ENCODE measurements around the gene ELOVL4. TPM values are rescaled to one million over a fixed set of nuclear protein-coding genes. Genes with fewer than 3 reads are reported as not detected.
A peak's percentile ranks its signal among the peaks of the same experiment; 100 is the strongest.

Gene ELOVL4
- total RNA-seq, 1 donor from 2014 or later: 6.1 TPM

GRCh38 chr6:79984261-79984660 is 36.9 kb upstream of the ELOVL4 start:
- Histone ChIP-seq H3K36me3 (ENCODE audit: control insufficient read depth, insufficient read depth, low read length) (no peaks in the 10 kb centered on the region), H3K27me3 (ENCODE audit: control insufficient read depth, insufficient read depth, low read length) (no peaks in the 10 kb centered on the region), H3K4me3 (ENCODE audit: low read depth, low read length) (no peak overlapping the region)
- peak; percentile 85 for DNase-seq (ENCODE audit: low read depth)
- peak; percentile 43 for TF ChIP-seq CTCF (IDR thresholded peaks at IDR 0.05; ENCODE audit: insufficient read depth, low read length, severe bottlenecking)
- peak; percentile 43 for FAIRE-seq

GRCh38 chr6:79981652-79982051 is 34.3 kb upstream of the ELOVL4 start:
- DNase-seq (ENCODE audit: low read depth) (no peak), FAIRE-seq (no peak)
- Histone ChIP-seq H3K4me3 (ENCODE audit: low read depth, low read length) (no peak overlapping the region), H3K27me3 (ENCODE audit: control insufficient read depth, insufficient read depth, low read length) (no peaks in the 10 kb centered on the region), H3K36me3 (ENCODE audit: control insufficient read depth, insufficient read depth, low read length) (no peaks in the 10 kb centered on the region)
- no peak for TF ChIP-seq CTCF (IDR thresholded peaks at IDR 0.05; ENCODE audit: insufficient read depth, low read length, severe bottlenecking)

GRCh38 chr6:79971193-79971592 is 23.8 kb upstream of the ELOVL4 start:
- no peak for TF ChIP-seq CTCF (IDR thresholded peaks at IDR 0.05; ENCODE audit: insufficient read depth, low read length, severe bottlenecking)
- H3K36me3 ChIP-seq (ENCODE audit: control insufficient read depth, insufficient read depth, low read length): no peaks in the 10 kb centered on the region
- no peaks in the 10 kb centered on the region for H3K27me3 ChIP-seq (ENCODE audit: control insufficient read depth, insufficient read depth, low read length)
- DNase-seq (ENCODE audit: low read depth): peak; percentile 10
- no peak for FAIRE-seq
- H3K4me3 ChIP-seq (ENCODE audit: low read depth, low read length): no peak overlapping the region

- FAIRE-seq (no peak), DNase-seq (ENCODE audit: low read depth) (no peak)
- Histone ChIP-seq H3K27me3 (ENCODE audit: control insufficient read depth, insufficient read depth, low read length) (no peaks in the 10 kb centered on the region), H3K4me3 (ENCODE audit: low read depth, low read length) (no peak overlapping the region), H3K36me3 (ENCODE audit: control insufficient read depth, insufficient read depth, low read length) (no peaks in the 10 kb centered on the region)
- TF ChIP-seq CTCF (IDR thresholded peaks at IDR 0.05; ENCODE audit: insufficient read depth, low read length, severe bottlenecking): no peak
Observed at GRCh38 chr6:79969784-79970183, 22.4 kb upstream of the ELOVL4 start.

GRCh38 chr6:79967178-79967577 is 19.8 kb upstream of the ELOVL4 start:
- H3K27me3 ChIP-seq (ENCODE audit: control insufficient read depth, insufficient read depth, low read length): no peaks in the 10 kb centered on the region
- TF ChIP-seq CTCF (IDR thresholded peaks at IDR 0.05; ENCODE audit: insufficient read depth, low read length, severe bottlenecking): no peak
- FAIRE-seq (no peak), DNase-seq (ENCODE audit: low read depth) (no peak)
- no peak overlapping the region for H3K4me3 ChIP-seq (ENCODE audit: low read depth, low read length)
- H3K36me3 ChIP-seq (ENCODE audit: control insufficient read depth, insufficient read depth, low read length): no peaks in the 10 kb centered on the region

- no peaks in the 10 kb centered on the region for H3K36me3 ChIP-seq (ENCODE audit: control insufficient read depth, insufficient read depth, low read length)
- no peaks in the 10 kb centered on the region for H3K27me3 ChIP-seq (ENCODE audit: control insufficient read depth, insufficient read depth, low read length)
- no peak for TF ChIP-seq CTCF (IDR thresholded peaks at IDR 0.05; ENCODE audit: insufficient read depth, low read length, severe bottlenecking)
Observed at GRCh38 chr6:79964607-79965081, 17.3 kb upstream of the ELOVL4 start.

More at GRCh38 chr6:79964607-79965081, 17.3 kb upstream of the ELOVL4 start:
- DNase-seq (ENCODE audit: low read depth) (no peak), FAIRE-seq (no peak)
- H3K4me3 ChIP-seq (ENCODE audit: low read depth, low read length): no peak overlapping the region
